ENCODE data around the gene IGLL1.

DNA sequence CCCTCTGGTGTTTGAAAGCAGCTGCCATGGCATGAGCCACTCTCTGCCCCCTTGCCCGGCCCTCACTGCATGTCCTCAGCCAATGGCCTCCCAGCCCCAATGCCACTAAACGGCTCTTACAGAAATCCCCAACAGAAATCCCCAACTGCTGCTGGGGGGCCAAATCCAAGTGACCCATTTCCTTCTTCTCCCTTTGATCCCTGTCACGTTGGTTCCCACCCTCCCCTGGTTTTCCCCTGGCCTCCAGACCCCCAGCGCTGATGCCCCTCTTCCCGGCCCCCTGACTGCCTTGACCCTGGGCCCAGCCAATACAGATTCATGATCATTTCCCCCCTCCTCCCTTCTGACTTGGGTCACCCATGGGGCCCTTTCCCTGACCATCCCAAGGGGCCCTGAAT, 30.9 kb downstream of the IGLL1 start:
- TF ChIP-seq REST (IDR thresholded peaks at IDR 0.05; ENCODE audit: unreplicated experiment) (no peak), EZH2 (IDR thresholded peaks at IDR 0.05; ENCODE audit: low read depth, unreplicated experiment) (no peak), CREB1 (CRISPR knock-in tag; IDR thresholded peaks at IDR 0.05; ENCODE audit: low read depth) (no peak), CTCF (conservative IDR thresholded peaks at IDR 0.05; ENCODE audit: low read depth in 2 of 2) (no peak)

Measured in GM23338 (cell line).